GM19372 (cell line): ENCODE results near the gene EIF3D.

Experiments used
- ATAC-seq: cut with Tn5 transposase; IDR thresholded peaks from one replicate; pipeline ENCODE4 v1.9.1; 2021; ENCODE audit warnings: mild to moderate bottlenecking, low read depth, moderate library complexity; ENCODE audit not compliant: unreplicated experiment

Gene EIF3D

GRCh38 chr22:36470162-36470993 lies 58.6 kb downstream of the EIF3D start:
- no peak for ATAC-seq

GRCh38 chr22:36469094-36469710 lies 59.8 kb downstream of the EIF3D start:
- no peak for ATAC-seq

GRCh38 chr22:36467946-36468345 lies 61.0 kb downstream of the EIF3D start:
- ATAC-seq, result no peak

GRCh38 chr22:36467042-36467810 lies 61.7 kb downstream of the EIF3D start:
- ATAC-seq, result no peak

GRCh38 chr22:36466258-36466657 lies 62.7 kb downstream of the EIF3D start:
- no peak for ATAC-seq

- no peak for ATAC-seq
Measured at GRCh38 chr22:36465232-36466021, 63.5 kb downstream of the EIF3D start.

GRCh38 chr22:36464715-36465231 lies 64.2 kb downstream of the EIF3D start:
- ATAC-seq, result no peak

GRCh38 chr22:36463783-36464184 lies 65.2 kb downstream of the EIF3D start:
- ATAC-seq, result no peak

- no peak for ATAC-seq
Measured at GRCh38 chr22:36461665-36462649, 67.0 kb downstream of the EIF3D start.
